A549 (cell line): Measurements from ENCODE around the gene TRPM5. TPM values are rescaled to one million over a fixed set of nuclear protein-coding genes. Genes with fewer than 3 reads are reported as not detected.

Experiments
- ATAC-seq, 2 experiments: fragments of 200-7000 bp in 1 of 2; fragments of >200 bp in 1 of 2; cut with Nextera tagmentation in 1 of 2; cut with Tn5 transposase in 1 of 2; 3 replicates each; pipeline versions ENCODE4 v1.8.0 to v1.9.1; 2018 to 2020; ENCODE audit warnings: mild to moderate bottlenecking in 1 of 2, moderate library complexity in 1 of 2
- CTCF ChIA-PET: fragments of 300-600 bp; sonication (Branson Sonifier 250); formaldehyde crosslinking; extraction: SDS; loops from one replicate; lab custom pipeline; 2021; ENCODE audit warnings: antibody characterized with exemption, inconsistent platforms; lab: Yijun Ruan, JAX
- POLR2A ChIA-PET: fragments of 350-600 bp; formaldehyde crosslinking; extraction: SDS; loops from one replicate; lab custom pipeline; 2021; ENCODE audit warnings: antibody characterized with exemption, inconsistent platforms; lab: Yijun Ruan, JAX
- DNase-seq, 2 experiments: peaks; one replicate each; pipeline versions ENCODE4 v3.0.0 to v3.0.0-alpha.2; 2011 to 2016; ENCODE audit warnings: low read depth in 1 of 2, low spot score in 1 of 2
- FAIRE-seq: peaks from 2 replicates; lab custom pipeline; 2011; peaks lifted over from hg19 to GRCh38; lab: Jason Lieb, UNC
- H3K27ac ChIP-seq, 2 experiments: fragments of >200 bp; sonication (Bioruptor Twin); formaldehyde crosslinking; 3 replicates each; pipeline ENCODE4 v1.5.1; 2016 to 2017
- H3K4me1 ChIP-seq: fragments of >200 bp; sonication (Bioruptor Twin); formaldehyde crosslinking; 3 replicates; pipeline ENCODE4 v1.6.1; 2016
- H3K4me2 ChIP-seq: fragments of >200 bp; sonication (Bioruptor Twin); formaldehyde crosslinking; 3 replicates; pipeline ENCODE4 v1.6.1; 2016
- H3K4me3 ChIP-seq: fragments of >200 bp; sonication (Bioruptor Twin); formaldehyde crosslinking; 3 replicates; pipeline ENCODE4 v1.5.1; 2016
- H3K9me3 ChIP-seq: fragments of >200 bp; sonication (Bioruptor Twin); formaldehyde crosslinking; 3 replicates; pipeline ENCODE4 v1.6.1; 2016
- CEBPB ChIP-seq, 2 experiments: fragments of >200 bp in 1 of 2; sonication (Bioruptor Twin) in 1 of 2; formaldehyde crosslinking in 1 of 2; IDR thresholded peaks; 2 replicates each; pipeline ENCODE4 v1.6.1; 2012 to 2016
- CHD2 ChIP-seq: fragments of 150-350 bp; IDR thresholded peaks from 2 replicates; pipeline ENCODE4 v1.6.1; 2014; ENCODE audit warnings: low read length; ENCODE audit not compliant: partially characterized antibody
- CTCF ChIP-seq: fragments of >200 bp; sonication (Bioruptor Twin); formaldehyde crosslinking; IDR thresholded peaks from 3 replicates; pipeline ENCODE4 v1.5.1; 2016
- ESRRA ChIP-seq: fragments of 150-350 bp; IDR thresholded peaks from 2 replicates; pipeline ENCODE4 v1.6.1; 2014; ENCODE audit warnings: mild to moderate bottlenecking, low read length, borderline replicate concordance
- FOSB ChIP-seq: fragments of 250-450 bp; sonication (Bioruptor Pico); IDR thresholded peaks from 2 replicates; pipeline ENCODE4 v1.5.0; 2020; ENCODE audit warnings: mild to moderate bottlenecking, moderate library complexity
- FOSL2 ChIP-seq, 2 experiments: fragments of 450-650 bp in 1 of 2; fragments of >200 bp in 1 of 2; sonication (Bioruptor Twin) in 1 of 2; formaldehyde crosslinking; IDR thresholded peaks; 2 replicates each; pipeline versions ENCODE4 v1.5.0 to v1.6.1; 2016 to 2020; ENCODE audit warnings: mild to moderate bottlenecking in 1 of 2, moderate library complexity in 1 of 2
- HEYL ChIP-seq: fragments of 250-450 bp; sonication (Bioruptor Pico); IDR thresholded peaks from 2 replicates; pipeline ENCODE4 v1.8.0; 2021; ENCODE audit warnings: mild to moderate bottlenecking, moderate library complexity
- HOXA7 ChIP-seq: fragments of 250-450 bp; sonication (Bioruptor Pico); IDR thresholded peaks from 2 replicates; pipeline ENCODE4 v1.5.0; 2020; ENCODE audit warnings: mild to moderate bottlenecking, moderate library complexity
- JUN ChIP-seq, 2 experiments: fragments of >200 bp; sonication (Bioruptor Twin); formaldehyde crosslinking; IDR thresholded peaks; 2 replicates in 1 of 2; 3 replicates in 1 of 2; pipeline ENCODE4 v1.6.1; 2016 to 2017
- KDM5A ChIP-seq: fragments of 200-600 bp; sonication (generic); IDR thresholded peaks from 2 replicates; pipeline ENCODE4 v1.6.1; 2016; ENCODE audit warnings: antibody characterized with exemption, mild to moderate bottlenecking
- NFE2L2 ChIP-seq: fragments of 150-350 bp; conservative IDR thresholded peaks from 2 replicates; pipeline ENCODE4 v1.6.1; 2014; ENCODE audit warnings: low read length
- PBX3 ChIP-seq: IDR thresholded peaks from 2 replicates; pipeline ENCODE4 v1.6.1; 2012
- POLR2AphosphoS2 ChIP-seq: conservative IDR thresholded peaks from 2 replicates; pipeline ENCODE4 v1.6.1; 2012; ENCODE audit warnings: low read length, improper control_type of control experiment, inconsistent platforms
- RAD21 ChIP-seq, 2 experiments: fragments of >200 bp in 1 of 2; sonication (Bioruptor Twin) in 1 of 2; formaldehyde crosslinking in 1 of 2; IDR thresholded peaks in 1 of 2; conservative IDR thresholded peaks in 1 of 2; 2 replicates in 1 of 2; 3 replicates in 1 of 2; pipeline ENCODE4 v1.6.1; 2012 to 2018; ENCODE audit warnings: inconsistent platforms in 1 of 2
- RARB ChIP-seq: fragments of 250-450 bp; sonication (Bioruptor Pico); IDR thresholded peaks from 2 replicates; pipeline ENCODE4 v1.8.0; 2021; ENCODE audit warnings: mild to moderate bottlenecking, moderate library complexity
- REST ChIP-seq: fragments of 200-600 bp; sonication (generic); IDR thresholded peaks from 2 replicates; pipeline ENCODE4 v1.6.1; 2016; ENCODE audit warnings: antibody characterized with exemption, mild to moderate bottlenecking, moderate library complexity
- RNF2 ChIP-seq: fragments of 200-600 bp; sonication (generic); IDR thresholded peaks from 2 replicates; pipeline ENCODE4 v1.6.1; 2016; ENCODE audit warnings: low read depth, mild to moderate bottlenecking, antibody characterized with exemption, moderate library complexity, borderline replicate concordance
- TP53 ChIP-seq: fragments of 250-450 bp; sonication (Bioruptor Pico); IDR thresholded peaks from 2 replicates; pipeline ENCODE4 v1.5.0; 2021; ENCODE audit warnings: mild to moderate bottlenecking, moderate library complexity
- USF2 ChIP-seq: fragments of 450-650 bp; IDR thresholded peaks from 2 replicates; pipeline ENCODE4 v1.6.1; 2014; ENCODE audit warnings: antibody characterized with exemption
- ZSCAN20 ChIP-seq: fragments of 250-450 bp; sonication (Bioruptor Pico); IDR thresholded peaks from 2 replicates; pipeline ENCODE4 v1.8.0; 2022; ENCODE audit warnings: mild to moderate bottlenecking, moderate library complexity
- WGBS: methylation state at CpG from one replicate; pipeline ENCODE4 v1.1.6; 2017; ENCODE audit errors: missing lambda C conversion rate; 5-methylcytosine and 5-hydroxymethylcytosine counted together
- polyA plus RNA-seq, 4 experiments: library from polyadenylated mRNA; depleted of rRNA in 3 of 4; stranded (reverse); fragments of >200 nt; fragmentation: RNase III in 1 of 4; extraction: RNeasy Plus Mini Kit Qiagen cat#74134 plus additional on column Dnase treatment in 1 of 4; gene quantifications; 2 replicates in 3 of 4; 3 replicates in 1 of 4; pipeline ENCODE4 v1.2.3, GENCODE V29; 2011 to 2017

TRPM5 gene
- polyA plus RNA-seq, 2 of the 4 experiments (the other 2 are of a cell fraction) = not detected

- peak; percentile 21 to 95; a peak in 4 of 5 replicates for TF ChIP-seq JUN (IDR thresholded peaks at IDR 0.05)
- TF ChIP-seq, all 56 proteins: peak for 16
These were observed 44.1 kb downstream of the TRPM5 start, which contains the start of gene TSSC4 (continued) for GRCh38 chr11:2400069-2400761.

- CTCF ChIA-PET = interaction anchor here (0.9 to 31.0 kb wide), 15 partner anchors 8 to 493 kb away, joined by 3 to 903 read pairs (median 10); partner anchors contain the start of genes C11orf21 and TSPAN32
- WGBS = 28% methylated on average over 4 of the region's 23 CpGs
These were observed 44.7 kb downstream of the TRPM5 start for GRCh38 chr11:2399488-2400068.

GRCh38 chr11:2398664-2399355, 45.5 kb downstream of the TRPM5 start:
- CTCF ChIA-PET = interaction anchor here (1.0 to 31.0 kb wide), 12 partner anchors 7 to 494 kb away, joined by 3 to 903 read pairs (median 8); partner anchors contain the start of genes C11orf21 and TSPAN32
- TF ChIP-seq RARB (no peak), FOSB (no peak), TP53 (CRISPR knock-in tag) (no peak), ZSCAN20 (CRISPR knock-in tag) (no peak), HOXA7 (CRISPR knock-in tag) (no peak), NFE2L2 (no peak), PBX3 (no peak), CHD2 (no peak), FOSL2 (IDR thresholded peaks at IDR 0.05) (no peak), FOSL2 (CRISPR knock-in tag; IDR thresholded peaks at IDR 0.05) (no peak), CTCF (no peak), RAD21 (conservative IDR thresholded peaks at IDR 0.05 in 1 of 2, IDR thresholded peaks at IDR 0.05 in 1 of 2) (no peak), ESRRA (no peak)

More at GRCh38 chr11:2399488-2400068, 44.7 kb downstream of the TRPM5 start:
- Histone ChIP-seq H3K4me3 (peak overlapping the region; percentile 60), H3K27ac (peak overlapping the region; percentile 89 to 98), H3K4me1 (peaks cover 16% of the 10 kb centered on the region), H3K9me3 (no peaks in the 10 kb centered on the region), H3K4me2 (peak overlapping the region; percentile 98)
- DNase-seq = peak; percentile 31 to 35
- POLR2A ChIA-PET = interaction anchor here (1.4 to 2.0 kb wide), 2 partner anchors 13 to 22 kb away, joined by 3 to 26 read pairs; partner anchors contain the start of gene CD81
- peak; percentile 28 to 43 for ATAC-seq
- TF ChIP-seq KDM5A (0 out of 2 replicates have a peak, but pooled peaks have one; percentile 36), REST (no peak), HOXA7 (CRISPR knock-in tag) (0 out of 2 replicates have a peak, but pooled peaks have one; percentile 26), CEBPB (IDR thresholded peaks at IDR 0.05) (no peak), RNF2 (no peak), POLR2AphosphoS2 (peak; percentile 13; the same call in 1 of the 2 replicates), USF2 (no peak), HEYL (CRISPR knock-in tag) (no peak)
- no peak for FAIRE-seq

More at GRCh38 chr11:2398664-2399355, 45.5 kb downstream of the TRPM5 start:
- peak overlapping the region; percentile 89 to 98 for H3K27ac ChIP-seq
- no peaks in the 10 kb centered on the region for H3K9me3 ChIP-seq
- FAIRE-seq (no peak), DNase-seq (no peak), ATAC-seq (no peak)
- H3K4me1 ChIP-seq = peaks cover 16% of the 10 kb centered on the region
- POLR2A ChIA-PET = interaction anchor here (2.0 kb wide), 1 partner anchor 21 kb away, joined by 26 read pairs; the partner anchor contains the start of gene CD81
- 58% methylated on average over 6 of the region's 7 CpGs for WGBS
- H3K4me3 ChIP-seq = peak overlapping the region; percentile 60
- peak overlapping the region; percentile 98 for H3K4me2 ChIP-seq
